Effector memory CD8-positive, alpha-beta T cell (primary cell): ENCODE data around the gene HSPA14.

ENCODE experiments used
- ATAC-seq: fragments of 150-1000 bp; cut with Tn5 transposase; replicated peaks from 2 replicates; pipeline ENCODE4 v1.10.0; 2021; ENCODE audit warnings: mild to moderate bottlenecking, moderate library complexity
- DNase-seq, 3 experiments: peaks; one replicate each; pipeline ENCODE4 v3.0.0; 2021
- H3K27ac Mint-ChIP-seq, 2 donors: one replicate each; pipeline ENCODE4 v1.8.0; 2022; ENCODE audit warnings: mild to moderate bottlenecking in 2 of 2, mixed read lengths in 2 of 2, moderate library complexity in 2 of 2
- H3K27me3 Mint-ChIP-seq, 2 donors: one replicate each; pipeline ENCODE4 v1.8.0; 2022; ENCODE audit warnings: mixed read lengths in 2 of 2
- H3K36me3 Mint-ChIP-seq: one replicate; pipeline ENCODE4 v1.8.0; 2022; ENCODE audit warnings: mild to moderate bottlenecking, moderate library complexity, mixed read lengths; ENCODE audit not compliant: insufficient read depth
- H3K4me1 Mint-ChIP-seq, 2 donors: one replicate each; pipeline ENCODE4 v1.8.0; 2022; ENCODE audit warnings: low read depth in 2 of 2, mixed read lengths in 2 of 2
- H3K4me3 Mint-ChIP-seq, 2 donors: one replicate each; pipeline ENCODE4 v1.8.0; 2022; ENCODE audit warnings: mild to moderate bottlenecking in 2 of 2, mixed read lengths in 2 of 2, moderate library complexity in 2 of 2
- H3K9me3 Mint-ChIP-seq, 2 donors: one replicate each; pipeline ENCODE4 v1.8.0; 2022; ENCODE audit warnings: mixed read lengths in 2 of 2

The HSPA14 gene

GRCh38 chr10:14821635-14822375 is 16.3 kb upstream of the HSPA14 start:
- H3K36me3 Mint-ChIP-seq: peaks cover 4% of the 10 kb centered on the region
- H3K27ac Mint-ChIP-seq: no peak overlapping the region
- H3K9me3 Mint-ChIP-seq: no peaks in the 10 kb centered on the region
- H3K27me3 Mint-ChIP-seq: no peaks in the 10 kb centered on the region
- H3K4me1 Mint-ChIP-seq: peaks cover 0 to 3% of the 10 kb centered on the region in 2 donors
- ATAC-seq (no peak), DNase-seq (no peak)
- no peak overlapping the region for H3K4me3 Mint-ChIP-seq

DNA sequence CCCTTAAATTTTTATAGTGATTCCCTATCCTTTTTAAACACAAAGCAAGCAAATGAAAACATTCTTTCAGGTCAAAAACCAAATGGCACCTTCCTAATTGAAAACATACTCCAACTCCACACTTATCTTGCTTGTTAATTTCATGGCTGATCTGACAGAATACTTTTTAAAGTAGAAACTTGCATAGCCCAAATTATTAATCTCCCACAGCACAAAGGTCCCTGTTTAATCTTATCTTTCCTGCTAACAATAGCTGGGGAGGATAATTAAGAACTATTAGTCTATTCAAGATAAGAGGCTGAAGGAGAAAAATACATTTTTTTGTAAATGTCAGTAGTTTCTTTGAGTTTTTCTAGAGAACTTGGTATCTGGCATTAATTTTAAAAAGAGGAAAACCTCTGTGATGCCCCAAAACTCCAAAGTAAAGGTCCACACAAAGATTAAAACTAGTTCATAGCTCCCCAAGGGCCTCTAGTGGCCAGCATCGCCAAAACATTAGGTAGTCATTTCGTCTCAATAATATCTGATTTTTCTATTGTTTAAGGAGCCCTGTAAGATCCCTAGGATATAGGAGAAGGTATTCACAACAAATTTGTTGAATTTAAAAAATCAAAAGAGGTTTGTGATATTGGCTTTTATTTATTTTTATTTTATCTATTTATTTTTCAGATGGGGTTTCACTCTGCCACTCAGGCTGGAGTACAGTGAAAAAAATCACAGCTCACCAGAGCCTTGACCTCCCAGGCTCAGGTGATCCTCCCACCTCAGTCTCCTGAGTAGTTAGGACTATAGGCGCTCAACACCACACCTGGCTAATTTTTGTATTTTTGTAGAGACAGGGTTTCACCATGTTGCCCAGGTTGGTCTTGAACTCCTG is 15.0 kb upstream of the HSPA14 start:
- H3K4me3 Mint-ChIP-seq: no peak overlapping the region
- H3K36me3 Mint-ChIP-seq: no peaks in the 10 kb centered on the region
- no peak overlapping the region for H3K27ac Mint-ChIP-seq
- H3K4me1 Mint-ChIP-seq: peaks cover 0 to 3% of the 10 kb centered on the region in 2 donors
- DNase-seq: peak; percentile 17 to 39 (median 20)
- no peaks in the 10 kb centered on the region for H3K9me3 Mint-ChIP-seq
- ATAC-seq: peak; percentile 54
- no peaks in the 10 kb centered on the region for H3K27me3 Mint-ChIP-seq

- DNase-seq (no peak), ATAC-seq (no peak)
- Mint-ChIP-seq H3K27ac (no peak overlapping the region), H3K9me3 (no peaks in the 10 kb centered on the region), H3K27me3 (no peaks in the 10 kb centered on the region), H3K4me1 (peaks cover 0 to 3% of the 10 kb centered on the region in 2 donors), H3K36me3 (no peaks in the 10 kb centered on the region), H3K4me3 (no peak overlapping the region)
Observed at GRCh38 chr10:14823966-14824365, 14.1 kb upstream of the HSPA14 start.

DNA sequence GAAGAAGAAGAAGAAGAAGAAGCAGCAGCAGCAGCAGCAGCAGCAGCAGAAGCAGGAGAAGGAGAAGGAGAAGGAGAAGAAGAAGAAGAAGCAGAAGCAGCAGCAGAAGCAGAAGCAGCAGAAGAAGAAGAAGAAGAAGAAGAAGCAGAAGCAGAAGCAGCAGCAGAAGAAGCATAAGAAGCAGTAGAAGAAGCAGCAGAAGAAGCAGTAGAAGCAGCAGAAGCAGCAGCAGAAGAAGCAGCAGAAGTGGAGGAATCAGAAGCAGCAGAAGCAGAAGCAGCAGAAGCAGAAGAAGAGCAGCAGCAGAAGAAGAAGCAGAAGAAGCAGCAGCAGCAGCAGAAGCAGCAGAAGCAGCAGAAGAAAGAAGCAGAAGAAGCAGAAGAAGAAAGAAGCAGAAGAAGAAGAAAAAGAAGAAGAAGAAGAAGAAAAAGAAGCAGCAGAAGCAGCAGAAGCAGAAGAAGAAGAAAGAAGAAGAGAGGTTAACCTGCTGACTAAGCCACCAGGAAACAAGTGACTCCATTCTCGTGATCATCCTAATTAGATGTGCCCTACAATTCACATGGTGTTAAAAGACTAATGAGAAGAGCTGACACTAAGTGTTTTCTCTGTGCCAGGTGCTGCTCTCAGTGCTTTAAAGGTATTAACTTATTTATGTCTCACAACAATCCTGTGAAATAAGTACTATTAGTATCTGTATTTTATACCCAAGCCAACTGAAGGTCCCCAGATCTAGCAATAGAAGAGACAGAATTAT is 11.9 kb upstream of the HSPA14 start:
- ATAC-seq: no peak
- Mint-ChIP-seq H3K9me3 (no peaks in the 10 kb centered on the region), H3K36me3 (no peaks in the 10 kb centered on the region), H3K27ac (no peak overlapping the region), H3K4me1 (peaks cover 0 to 3% of the 10 kb centered on the region in 2 donors), H3K4me3 (no peak overlapping the region), H3K27me3 (no peaks in the 10 kb centered on the region)
- DNase-seq: no peak

DNA sequence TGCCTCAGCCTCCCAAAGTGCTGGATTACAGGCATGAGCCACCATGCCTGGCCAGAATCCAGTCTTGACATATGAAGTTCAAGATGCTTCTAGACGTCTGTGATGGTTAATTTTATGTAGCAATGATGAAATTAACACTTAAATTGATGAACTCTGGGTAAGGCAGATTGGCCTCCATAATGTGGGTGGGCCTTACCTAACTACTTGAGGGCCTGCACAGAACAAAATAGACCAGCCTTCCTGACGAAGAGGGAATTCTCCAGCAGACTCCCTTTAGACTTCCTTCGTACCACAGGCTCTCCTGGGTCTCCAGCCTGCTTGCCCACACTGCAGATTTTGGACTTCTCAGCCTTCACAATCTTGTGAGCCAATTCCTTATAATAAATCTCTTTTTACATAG is 5.0 kb upstream of the HSPA14 start:
- ATAC-seq (no peak), DNase-seq (no peak)
- peaks cover 4 to 7% of the 10 kb centered on the region in 2 donors for H3K4me1 Mint-ChIP-seq
- H3K27me3 Mint-ChIP-seq: no peaks in the 10 kb centered on the region
- H3K27ac Mint-ChIP-seq: no peak overlapping the region
- H3K9me3 Mint-ChIP-seq: no peaks in the 10 kb centered on the region
- peaks cover 3% of the 10 kb centered on the region for H3K36me3 Mint-ChIP-seq
- no peak overlapping the region for H3K4me3 Mint-ChIP-seq

DNA sequence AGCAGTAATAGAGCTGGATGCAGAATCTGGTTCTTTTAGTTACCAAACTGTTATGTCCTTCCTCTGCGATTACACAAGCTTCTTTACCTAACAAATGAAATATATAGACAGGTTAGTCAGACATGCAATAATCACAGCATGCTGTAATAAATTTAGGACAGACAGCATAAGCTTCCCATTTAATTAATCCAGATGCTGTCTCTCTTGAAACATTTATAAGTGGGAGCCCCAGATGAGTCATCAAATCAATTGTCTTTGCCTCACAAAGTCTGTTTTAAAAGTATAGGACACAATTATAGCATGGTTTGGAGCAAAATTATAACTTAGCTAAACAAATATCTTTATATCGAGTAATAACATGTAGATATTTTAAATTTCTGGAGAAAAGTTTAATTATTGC is 1.9 kb upstream of the HSPA14 start:
- no peak for ATAC-seq
- H3K27ac Mint-ChIP-seq: no peak overlapping the region
- H3K9me3 Mint-ChIP-seq: no peaks in the 10 kb centered on the region
- no peak for DNase-seq
- H3K27me3 Mint-ChIP-seq: no peaks in the 10 kb centered on the region
- H3K4me3 Mint-ChIP-seq: peak overlapping the region in 1 of 2 donors; percentile 96
- peaks cover 15 to 16% of the 10 kb centered on the region in 2 donors for H3K4me1 Mint-ChIP-seq
- H3K36me3 Mint-ChIP-seq: peaks cover 25% of the 10 kb centered on the region

- no peak for ATAC-seq
- H3K27ac Mint-ChIP-seq: peak overlapping the region; percentile 97 to 98
- no peaks in the 10 kb centered on the region for H3K9me3 Mint-ChIP-seq
- peaks cover 32% of the 10 kb centered on the region for H3K36me3 Mint-ChIP-seq
- no peaks in the 10 kb centered on the region for H3K27me3 Mint-ChIP-seq
- H3K4me3 Mint-ChIP-seq: peak overlapping the region; percentile 96 to 97
- H3K4me1 Mint-ChIP-seq: peaks cover 15 to 16% of the 10 kb centered on the region in 2 donors
- DNase-seq: no peak
Observed at GRCh38 chr10:14837003-14837756, 926 bp upstream of the HSPA14 start.

- H3K4me3 Mint-ChIP-seq: peak overlapping the region; percentile 96 to 97
- peaks cover 15 to 19% of the 10 kb centered on the region in 2 donors for H3K4me1 Mint-ChIP-seq
- peaks cover 43% of the 10 kb centered on the region for H3K36me3 Mint-ChIP-seq
- H3K27ac Mint-ChIP-seq: peak overlapping the region; percentile 97 to 98
- H3K9me3 Mint-ChIP-seq: no peaks in the 10 kb centered on the region
- no peaks in the 10 kb centered on the region for H3K27me3 Mint-ChIP-seq
- DNase-seq (peak in 2 of 3 experiments; percentile 9 to 16), ATAC-seq (peak; percentile 1)
Observed at GRCh38 chr10:14838582-14839304, 637 bp downstream of the HSPA14 start.

DNA sequence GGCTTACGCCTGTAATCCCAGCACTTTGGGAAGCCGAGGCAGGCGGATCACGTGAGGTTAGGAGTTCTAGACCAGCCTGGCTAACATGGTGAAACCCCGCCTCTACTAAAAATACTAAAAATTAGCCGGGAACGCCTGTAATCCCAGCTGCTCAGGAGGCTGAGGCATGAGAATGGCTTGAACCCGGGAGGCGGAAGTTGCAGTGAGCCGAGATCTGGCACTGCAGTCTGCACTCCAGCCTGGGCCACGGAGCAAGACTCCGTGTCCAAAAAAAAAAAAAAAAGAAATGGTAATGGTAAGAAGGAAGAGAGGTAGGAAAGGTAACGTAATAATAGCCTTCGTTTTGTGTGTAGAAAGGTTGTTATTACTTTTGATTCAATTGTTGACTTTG is 1.2 kb downstream of the HSPA14 start:
- Mint-ChIP-seq H3K9me3 (no peaks in the 10 kb centered on the region), H3K4me3 (peak overlapping the region; percentile 96 to 97), H3K4me1 (peaks cover 17 to 19% of the 10 kb centered on the region in 2 donors), H3K27me3 (no peaks in the 10 kb centered on the region), H3K36me3 (peaks cover 47% of the 10 kb centered on the region), H3K27ac (peak overlapping the region; percentile 97 to 98)
- no peak for DNase-seq
- no peak for ATAC-seq

GRCh38 chr10:14840178-14840577 is 2.1 kb downstream of the HSPA14 start:
- peak overlapping the region in 1 of 2 donors; percentile 97 for H3K27ac Mint-ChIP-seq
- no peak for ATAC-seq
- H3K36me3 Mint-ChIP-seq: peaks cover 56% of the 10 kb centered on the region
- H3K27me3 Mint-ChIP-seq: no peaks in the 10 kb centered on the region
- no peak for DNase-seq
- peak overlapping the region in 1 of 2 donors; percentile 96 for H3K4me3 Mint-ChIP-seq
- H3K9me3 Mint-ChIP-seq: no peaks in the 10 kb centered on the region
- peaks cover 22 to 23% of the 10 kb centered on the region in 2 donors for H3K4me1 Mint-ChIP-seq

DNA sequence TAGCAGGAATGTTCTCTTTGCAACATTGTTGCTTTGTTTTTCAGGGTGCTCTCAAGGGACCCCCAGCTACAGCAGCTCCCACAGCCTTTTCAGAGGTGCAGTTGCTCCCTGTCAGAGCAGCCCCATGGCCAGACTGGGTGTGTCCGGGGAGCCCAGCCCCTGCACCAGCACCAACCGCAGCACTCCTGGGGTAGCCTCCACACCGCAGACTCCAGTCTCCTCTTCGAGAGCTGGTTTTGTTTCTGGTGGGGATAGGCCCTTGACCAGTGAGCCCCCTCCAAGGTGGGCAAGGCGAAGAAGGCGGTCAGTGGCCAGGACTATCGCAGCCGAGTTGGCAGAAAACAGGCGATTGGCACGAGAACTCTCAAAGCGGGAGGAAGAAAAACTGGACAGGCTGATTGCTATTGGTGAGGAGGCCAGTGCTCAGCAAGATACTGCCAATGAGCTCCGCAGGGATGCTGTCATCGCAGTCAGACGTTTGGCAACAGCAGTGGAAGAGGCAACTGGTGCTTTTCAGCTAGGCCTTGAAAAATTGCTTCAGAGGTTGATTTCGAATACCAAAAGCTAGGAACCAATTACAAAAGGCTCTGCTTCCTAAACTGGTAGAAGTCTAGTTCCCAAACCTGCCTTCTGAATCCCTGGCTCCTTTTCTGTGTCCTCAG is 5.4 kb downstream of the HSPA14 start:
- Mint-ChIP-seq H3K9me3 (no peaks in the 10 kb centered on the region), H3K4me3 (no peak overlapping the region), H3K36me3 (peaks cover 52% of the 10 kb centered on the region), H3K27ac (no peak overlapping the region), H3K4me1 (peaks cover 17 to 27% of the 10 kb centered on the region in 2 donors), H3K27me3 (no peaks in the 10 kb centered on the region)
- DNase-seq: no peak
- ATAC-seq: no peak

DNA sequence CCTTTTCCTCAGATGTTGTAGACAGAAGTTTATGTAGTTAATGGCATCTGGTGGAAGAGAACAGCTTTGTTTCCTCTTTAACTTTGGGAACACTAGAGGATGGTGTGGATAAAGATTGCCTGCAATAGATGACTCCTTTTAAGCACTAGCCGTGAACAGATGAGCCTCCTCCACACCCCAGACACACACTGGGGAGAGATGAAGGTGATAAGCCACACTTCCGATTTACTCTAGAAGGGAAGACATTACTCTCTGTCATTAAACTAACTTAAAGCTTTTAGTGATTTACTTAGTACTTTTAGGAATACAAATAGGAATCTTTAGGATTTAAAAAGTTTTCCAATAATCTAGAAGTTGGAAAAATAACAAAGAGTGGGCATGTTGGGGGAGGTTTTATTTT is 6.8 kb downstream of the HSPA14 start:
- Mint-ChIP-seq H3K4me1 (peaks cover 9 to 19% of the 10 kb centered on the region in 2 donors), H3K27ac (peak overlapping the region in 1 of 2 donors; percentile 73), H3K4me3 (no peak overlapping the region), H3K36me3 (peaks cover 46% of the 10 kb centered on the region), H3K27me3 (no peaks in the 10 kb centered on the region), H3K9me3 (no peaks in the 10 kb centered on the region)
- no peak for ATAC-seq
- DNase-seq: no peak
